K562 (cell line): ENCODE results near the gene PGGHG. TPM values are rescaled to one million over a fixed set of nuclear protein-coding genes. Genes with fewer than 3 reads are reported as not detected.

ENCODE experiments used
- BCL6 ChIP-seq: fragments of 250-450 bp; sonication (Bioruptor Pico); IDR thresholded peaks from 2 replicates; pipeline ENCODE4 v1.4.0; 2020
- HMGN3 ChIP-seq: IDR thresholded peaks from 2 replicates; pipeline ENCODE4 v1.6.1; 2011; ENCODE audit warnings: borderline replicate concordance, low read depth, mild to moderate bottlenecking, mixed read lengths, low read length; ENCODE audit not compliant: insufficient read length; ENCODE audit errors: extremely low read depth
- HNRNPUL1 ChIP-seq: fragments of 200-400 bp; formaldehyde crosslinking; IDR thresholded peaks from 2 replicates; pipeline ENCODE4 v1.6.1; 2017; ENCODE audit warnings: low read length
- JUND ChIP-seq, 2 experiments: IDR thresholded peaks; 2 replicates in 1 of 2; 3 replicates in 1 of 2; pipeline ENCODE4 v1.6.1; 2011; ENCODE audit warnings: borderline replicate concordance in 2 of 2, low read depth in 2 of 2, low read length in 2 of 2, improper control_type of control experiment in 1 of 2, missing biosample characterization in 1 of 2, missing genetic modification characterization in 1 of 2, missing genetic modification reagents in 1 of 2
- PHF20 ChIP-seq: fragments of 450-650 bp; IDR thresholded peaks from 2 replicates; pipeline ENCODE4 v1.6.1; 2018; ENCODE audit not compliant: partially characterized antibody
- PURB ChIP-seq: sonication (generic); formaldehyde crosslinking; IDR thresholded peaks from 2 replicates; pipeline ENCODE4 v1.9.0; 2021; ENCODE audit warnings: low read depth, mild to moderate bottlenecking, missing genetic modification reagents
- SMARCA5 ChIP-seq: fragments of 450-650 bp; IDR thresholded peaks from 2 replicates; pipeline ENCODE4 v1.6.1; 2016
- SMC3 ChIP-seq: conservative IDR thresholded peaks from 2 replicates; pipeline ENCODE4 v1.6.1; 2011; ENCODE audit warnings: low read depth, low read length, improper control_type of control experiment; ENCODE audit not compliant: insufficient read depth
- SRSF7 ChIP-seq: fragments of 200-400 bp; formaldehyde crosslinking; optimal IDR thresholded peaks from 2 replicates; pipeline ENCODE3; 2017; ENCODE audit warnings: mild to moderate bottlenecking, low read depth, low read length
- STAT5B ChIP-seq: fragments of 250-450 bp; sonication (Bioruptor Pico); IDR thresholded peaks from 2 replicates; pipeline ENCODE4 v1.8.0; 2021; ENCODE audit warnings: mild to moderate bottlenecking, inconsistent platforms
- THRAP3 ChIP-seq: fragments of 450-650 bp; IDR thresholded peaks from 2 replicates; pipeline ENCODE4 v1.6.1; 2016; ENCODE audit warnings: mild to moderate bottlenecking, inconsistent platforms, borderline replicate concordance
- ZBTB1 ChIP-seq: sonication (generic); formaldehyde crosslinking; IDR thresholded peaks from 2 replicates; pipeline ENCODE4 v1.8.1; 2023; ENCODE audit warnings: missing genetic modification reagents, low read depth, mild to moderate bottlenecking, borderline replicate concordance
- ZNF263 ChIP-seq: sonication (generic); formaldehyde crosslinking; IDR thresholded peaks from 2 replicates; pipeline ENCODE4 v1.8.0; 2022; ENCODE audit warnings: mild to moderate bottlenecking, missing genetic modification reagents, borderline replicate concordance
- ZNF431 ChIP-seq: sonication (generic); formaldehyde crosslinking; IDR thresholded peaks from 2 replicates; pipeline ENCODE4 v1.8.0; 2022; ENCODE audit warnings: mild to moderate bottlenecking, missing genetic modification reagents
- ZNF586 ChIP-seq: fragments of 450-650 bp; formaldehyde crosslinking; conservative IDR thresholded peaks from 2 replicates; pipeline ENCODE4 v1.4.0; 2020; ENCODE audit warnings: mild to moderate bottlenecking, moderate library complexity
- polyA plus RNA-seq, 8 experiments: library from polyadenylated mRNA; depleted of rRNA in 4 of 8; stranded (reverse) in 5 of 8; unstranded in 3 of 8; fragments of >200 nt; fragmentation: Nextera tagmentation in 2 of 8; fragmentation: Illumina TruSeq in 1 of 8; extraction: Ambion mirVana in 2 of 8; extraction: Trizol in 1 of 8; gene quantifications; 2 replicates each; pipeline versions ENCODE4 v1.2.1 to v1.2.3, GENCODE V29; 2011 to 2014; ENCODE audit warnings: inconsistent platforms in 1 of 8, missing spikeins in 1 of 8
- total RNA-seq, 7 experiments: library from RNA; depleted of rRNA in 6 of 7; stranded (reverse); fragments of >200 nt in 6 of 7; fragmentation: Illumina TruSeq in 2 of 7; extraction: Trizol in 2 of 7; gene quantifications; 2 replicates each; pipeline versions ENCODE4 v1.2.1 to v1.2.3, GENCODE V29; 2011 to 2021; ENCODE audit warnings: low replicate concordance in 1 of 7
- TF ChIP-seq, protein P1 (sequence below), 2 experiments: fragments of 450-650 bp; conservative IDR thresholded peaks; 2 replicates each; pipeline ENCODE4 v1.6.1; 2017; ENCODE audit warnings: mild to moderate bottlenecking in 2 of 2, moderate library complexity in 2 of 2
- TF ChIP-seq, protein P2 (sequence below), 2 experiments: fragments of 450-650 bp; formaldehyde crosslinking in 1 of 2; IDR thresholded peaks; 2 replicates each; pipeline versions ENCODE4 v1.4.0 to v1.6.1; 2014 to 2020; ENCODE audit warnings: mild to moderate bottlenecking in 2 of 2, borderline replicate concordance in 1 of 2, low read depth in 1 of 2

PGGHG gene
- total and polyA plus RNA-seq, 9 of the 15 experiments (the other 6 are each of a cell fraction or from before 2014, with no cell fraction given), result 0.38 to 85.1 (median 18.1) TPM

DNA sequence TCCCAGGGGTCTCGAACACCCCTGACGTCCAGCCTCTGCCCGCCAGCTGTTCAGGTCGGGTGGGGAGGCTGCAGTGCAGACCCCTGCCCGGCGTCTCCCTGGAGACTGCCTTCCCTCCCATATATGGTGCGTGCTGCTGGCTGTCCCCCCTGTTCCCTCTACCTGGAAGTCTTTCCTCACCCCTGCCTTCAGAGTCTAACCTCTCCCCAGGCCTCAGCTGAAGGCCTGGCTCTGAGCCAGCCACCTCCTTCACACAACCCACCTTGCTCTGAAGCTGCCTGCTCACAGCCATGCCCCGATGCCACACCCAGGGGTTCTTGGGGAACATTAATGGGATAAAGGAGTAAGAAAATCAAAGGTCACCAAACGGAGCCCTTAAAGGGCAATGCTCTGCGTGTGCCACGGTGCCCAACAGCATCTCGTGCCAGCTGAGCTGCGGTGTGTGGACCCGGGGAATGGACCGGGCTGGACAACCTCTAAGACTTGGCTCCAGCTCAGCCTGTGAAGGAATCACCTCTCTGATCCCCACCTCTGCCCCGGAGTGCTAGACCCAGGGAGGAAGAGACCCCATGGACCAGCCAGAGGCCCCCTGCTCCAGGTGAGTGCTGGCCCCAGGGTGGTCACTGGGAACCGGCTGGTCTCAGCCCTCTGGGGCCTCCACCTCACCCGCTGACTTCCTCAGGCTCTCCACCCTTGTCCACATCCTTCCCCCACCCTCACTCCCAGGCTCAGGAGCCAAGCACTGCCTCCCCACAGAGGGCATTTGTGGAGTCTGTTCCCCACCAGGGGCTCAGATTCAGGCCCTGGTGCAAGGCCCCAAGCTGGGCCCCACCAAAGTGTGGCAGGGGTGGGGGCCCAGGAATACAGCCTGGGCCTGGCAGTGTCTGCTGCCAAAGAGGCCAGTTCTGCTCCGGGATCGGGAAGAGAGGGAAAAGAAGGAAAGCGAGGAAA, 10.7 kb upstream of the PGGHG start, which contains the start of gene NLRP6 (continued):
- TF ChIP-seq JUND (IDR thresholded peaks at IDR 0.05; ENCODE audit: borderline replicate concordance, low read depth, low read length), result no peak
- no peak for TF ChIP-seq JUND (tag; IDR thresholded peaks at IDR 0.05; ENCODE audit: borderline replicate concordance, low read depth, low read length)
- TF ChIP-seq BCL6 (CRISPR knock-in tag), result no peak
- TF ChIP-seq PHF20, result no peak
- TF ChIP-seq HNRNPUL1, result no peak
- TF ChIP-seq HMGN3, result no peak
- no peak for TF ChIP-seq ZBTB1
- TF ChIP-seq, protein P1, sequence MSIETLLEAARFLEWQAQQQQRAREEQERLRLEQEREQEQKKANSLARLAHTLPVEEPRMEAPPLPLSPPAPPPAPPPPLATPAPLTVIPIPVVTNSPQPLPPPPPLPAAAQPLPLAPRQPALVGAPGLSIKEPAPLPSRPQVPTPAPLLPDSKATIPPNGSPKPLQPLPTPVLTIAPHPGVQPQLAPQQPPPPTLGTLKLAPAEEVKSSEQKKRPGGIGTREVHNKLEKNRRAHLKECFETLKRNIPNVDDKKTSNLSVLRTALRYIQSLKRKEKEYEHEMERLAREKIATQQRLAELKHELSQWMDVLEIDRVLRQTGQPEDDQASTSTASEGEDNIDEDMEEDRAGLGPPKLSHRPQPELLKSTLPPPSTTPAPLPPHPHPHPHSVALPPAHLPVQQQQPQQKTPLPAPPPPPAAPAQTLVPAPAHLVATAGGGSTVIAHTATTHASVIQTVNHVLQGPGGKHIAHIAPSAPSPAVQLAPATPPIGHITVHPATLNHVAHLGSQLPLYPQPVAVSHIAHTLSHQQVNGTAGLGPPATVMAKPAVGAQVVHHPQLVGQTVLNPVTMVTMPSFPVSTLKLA (conservative IDR thresholded peaks at IDR 0.05), result no peak
- no peak for TF ChIP-seq SMARCA5
- TF ChIP-seq STAT5B (CRISPR knock-in tag), result no peak
- TF ChIP-seq ZNF586 (CRISPR knock-in tag), result no peak
- TF ChIP-seq SRSF7, result no peak
- TF ChIP-seq THRAP3, result no peak
- TF ChIP-seq PURB (CRISPR knock-in tag), result no peak
- TF ChIP-seq, protein P2, sequence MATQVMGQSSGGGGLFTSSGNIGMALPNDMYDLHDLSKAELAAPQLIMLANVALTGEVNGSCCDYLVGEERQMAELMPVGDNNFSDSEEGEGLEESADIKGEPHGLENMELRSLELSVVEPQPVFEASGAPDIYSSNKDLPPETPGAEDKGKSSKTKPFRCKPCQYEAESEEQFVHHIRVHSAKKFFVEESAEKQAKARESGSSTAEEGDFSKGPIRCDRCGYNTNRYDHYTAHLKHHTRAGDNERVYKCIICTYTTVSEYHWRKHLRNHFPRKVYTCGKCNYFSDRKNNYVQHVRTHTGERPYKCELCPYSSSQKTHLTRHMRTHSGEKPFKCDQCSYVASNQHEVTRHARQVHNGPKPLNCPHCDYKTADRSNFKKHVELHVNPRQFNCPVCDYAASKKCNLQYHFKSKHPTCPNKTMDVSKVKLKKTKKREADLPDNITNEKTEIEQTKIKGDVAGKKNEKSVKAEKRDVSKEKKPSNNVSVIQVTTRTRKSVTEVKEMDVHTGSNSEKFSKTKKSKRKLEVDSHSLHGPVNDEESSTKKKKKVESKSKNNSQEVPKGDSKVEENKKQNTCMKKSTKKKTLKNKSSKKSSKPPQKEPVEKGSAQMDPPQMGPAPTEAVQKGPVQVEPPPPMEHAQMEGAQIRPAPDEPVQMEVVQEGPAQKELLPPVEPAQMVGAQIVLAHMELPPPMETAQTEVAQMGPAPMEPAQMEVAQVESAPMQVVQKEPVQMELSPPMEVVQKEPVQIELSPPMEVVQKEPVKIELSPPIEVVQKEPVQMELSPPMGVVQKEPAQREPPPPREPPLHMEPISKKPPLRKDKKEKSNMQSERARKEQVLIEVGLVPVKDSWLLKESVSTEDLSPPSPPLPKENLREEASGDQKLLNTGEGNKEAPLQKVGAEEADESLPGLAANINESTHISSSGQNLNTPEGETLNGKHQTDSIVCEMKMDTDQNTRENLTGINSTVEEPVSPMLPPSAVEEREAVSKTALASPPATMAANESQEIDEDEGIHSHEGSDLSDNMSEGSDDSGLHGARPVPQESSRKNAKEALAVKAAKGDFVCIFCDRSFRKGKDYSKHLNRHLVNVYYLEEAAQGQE (IDR thresholded peaks at IDR 0.05; ENCODE audit: borderline replicate concordance), result no peak
- TF ChIP-seq, protein P2 (CRISPR knock-in tag; IDR thresholded peaks at IDR 0.05; ENCODE audit: low read depth), result peak; percentile 48; the same call in 1 of the 2 replicates
- no peak for TF ChIP-seq ZNF263
- no peak for TF ChIP-seq ZNF431 (CRISPR knock-in tag)
- no peak for TF ChIP-seq SMC3
